MM.1S (cell line): ENCODE data around the gene HDX.

Experiments
- DNase-seq: peaks from one replicate; pipeline ENCODE4 v3.0.0-alpha.2; 2015
- H2AFZ ChIP-seq: fragments of 300-600 bp; sonication (generic); 2 replicates; pipeline ENCODE4 v1.6.0; 2016; ENCODE audit warnings: antibody characterized with exemption, low read length
- H3F3A ChIP-seq: fragments of 300-600 bp; sonication (generic); 2 replicates; pipeline ENCODE4 v1.6.1; 2016; ENCODE audit warnings: mild to moderate bottlenecking, antibody characterized with exemption, low read length, moderate library complexity, mixed read lengths; ENCODE audit not compliant: insufficient read depth
- H3K27ac ChIP-seq: fragments of 300-600 bp; sonication (generic); 2 replicates; pipeline ENCODE4 v1.5.1; 2016; ENCODE audit warnings: mild to moderate bottlenecking, low read length
- H3K27me3 ChIP-seq: fragments of 300-600 bp; sonication (generic); replicated peaks from 2 replicates; pipeline ENCODE4 v1.6.0; 2016; ENCODE audit warnings: low read length; ENCODE audit not compliant: insufficient read depth
- H3K36me3 ChIP-seq: fragments of 300-600 bp; sonication (generic); replicated peaks from 2 replicates; pipeline ENCODE4 v1.6.1; 2016; ENCODE audit warnings: mild to moderate bottlenecking, low read length, mixed read lengths; ENCODE audit not compliant: insufficient read depth
- H3K4me1 ChIP-seq: fragments of 300-600 bp; sonication (generic); 2 replicates; pipeline ENCODE4 v1.6.1; 2016; ENCODE audit warnings: low read length, mixed read lengths
- H3K4me2 ChIP-seq: fragments of 300-600 bp; sonication (generic); 2 replicates; pipeline ENCODE4 v1.6.0; 2016; ENCODE audit warnings: low read depth, low read length
- H3K4me3 ChIP-seq: fragments of 300-600 bp; sonication (generic); 2 replicates; pipeline ENCODE4 v1.5.1; 2016; ENCODE audit warnings: low read length, mixed read lengths
- H3K79me2 ChIP-seq: fragments of 300-600 bp; sonication (generic); 2 replicates; pipeline ENCODE4 v1.6.1; 2016; ENCODE audit warnings: mixed run types, low read length, mixed read lengths
- H3K9ac ChIP-seq: fragments of 300-600 bp; sonication (generic); 2 replicates; pipeline ENCODE4 v1.6.1; 2016; ENCODE audit warnings: low read length, mixed read lengths
- H3K9me2 ChIP-seq: fragments of 300-600 bp; sonication (generic); replicated peaks from 2 replicates; pipeline ENCODE4 v1.6.1; 2016; ENCODE audit warnings: mild to moderate bottlenecking, low read length, mixed read lengths; ENCODE audit not compliant: insufficient read depth
- H3K9me3 ChIP-seq: fragments of 300-600 bp; sonication (generic); replicated peaks from 2 replicates; pipeline ENCODE4 v1.6.1; 2016; ENCODE audit warnings: mild to moderate bottlenecking, low read length, mixed read lengths; ENCODE audit not compliant: insufficient read depth
- H4K20me1 ChIP-seq: fragments of 300-600 bp; sonication (generic); 2 replicates; pipeline ENCODE4 v1.6.1; 2016; ENCODE audit warnings: mild to moderate bottlenecking, low read length, moderate library complexity, mixed read lengths; ENCODE audit not compliant: insufficient read depth
- CTCF ChIP-seq: fragments of 300-600 bp; sonication (generic); IDR thresholded peaks from 2 replicates; pipeline ENCODE4 v1.5.1; 2016; ENCODE audit warnings: antibody characterized with exemption, low read length, mixed read lengths
- EZH2 ChIP-seq: fragments of 300-600 bp; sonication (generic); optimal IDR thresholded peaks from 2 replicates; pipeline ENCODE3; 2017; ENCODE audit warnings: low read depth, mild to moderate bottlenecking, antibody characterized with exemption, low read length, mixed read lengths
- EZH2phosphoT487 ChIP-seq: fragments of 300-600 bp; sonication (generic); IDR thresholded peaks from 2 replicates; pipeline ENCODE4 v1.6.1; 2018; ENCODE audit warnings: antibody characterized with exemption, low read length

The HDX gene

GRCh38 chrX:84487365-84488353, 14.6 kb downstream of the HDX start:
- H3K9ac ChIP-seq: no peak overlapping the region
- H3K9me3 ChIP-seq: no peaks in the 10 kb centered on the region
- peak; percentile 57 for DNase-seq
- H4K20me1 ChIP-seq: no peaks in the 10 kb centered on the region
- peaks cover 8% of the 10 kb centered on the region for H3K4me1 ChIP-seq
- H3K27ac ChIP-seq: peak overlapping the region; percentile 53; the same call in 1 of the 2 replicates
- H3K36me3 ChIP-seq: no peaks in the 10 kb centered on the region
- H3F3A ChIP-seq: peaks cover 10% of the 10 kb centered on the region
- peak overlapping the region; percentile 71 for H3K4me2 ChIP-seq
- H2AFZ ChIP-seq: peak overlapping the region; percentile 44; the same call in 1 of the 2 replicates
- H3K79me2 ChIP-seq: no peaks in the 10 kb centered on the region
- H3K9me2 ChIP-seq: no peaks in the 10 kb centered on the region
- H3K4me3 ChIP-seq: 0 out of 2 replicates have a peak overlapping the region, but pooled peaks have one; percentile 22
- H3K27me3 ChIP-seq: no peaks in the 10 kb centered on the region
- TF ChIP-seq EZH2: no peak

GRCh38 chrX:84479086-84479485, 23.2 kb downstream of the HDX start:
- Histone ChIP-seq H3K79me2 (no peaks in the 10 kb centered on the region), H3K36me3 (no peaks in the 10 kb centered on the region), H3F3A (no peaks in the 10 kb centered on the region), H3K4me1 (no peaks in the 10 kb centered on the region), H3K9me3 (no peaks in the 10 kb centered on the region), H3K4me2 (no peak overlapping the region), H2AFZ (no peak overlapping the region), H3K9me2 (no peaks in the 10 kb centered on the region), H3K27me3 (no peaks in the 10 kb centered on the region), H3K9ac (no peak overlapping the region), H3K4me3 (no peak overlapping the region), H4K20me1 (no peaks in the 10 kb centered on the region), H3K27ac (no peak overlapping the region)
- DNase-seq: no peak
- TF ChIP-seq EZH2 (no peak), EZH2phosphoT487 (no peak), CTCF (no peak)

- Histone ChIP-seq H3K4me1 (no peaks in the 10 kb centered on the region), H3K9me2 (no peaks in the 10 kb centered on the region)
- no peak for TF ChIP-seq EZH2phosphoT487
- no peak for TF ChIP-seq CTCF
- no peak for TF ChIP-seq EZH2
These were observed 25.1 kb downstream of the HDX start for GRCh38 chrX:84477114-84477513.

GRCh38 chrX:84475596-84475995, 26.7 kb downstream of the HDX start:
- TF ChIP-seq EZH2: no peak
- TF ChIP-seq CTCF: no peak
- TF ChIP-seq EZH2phosphoT487: no peak
- no peak overlapping the region for H3K4me3 ChIP-seq

More at GRCh38 chrX:84477114-84477513, 25.1 kb downstream of the HDX start:
- no peaks in the 10 kb centered on the region for H3K9me3 ChIP-seq
- no peaks in the 10 kb centered on the region for H3K27me3 ChIP-seq
- no peaks in the 10 kb centered on the region for H3K79me2 ChIP-seq
- no peak overlapping the region for H3K27ac ChIP-seq
- no peak overlapping the region for H3K4me2 ChIP-seq
- H3K9ac ChIP-seq: no peak overlapping the region
- DNase-seq: no peak
- no peak overlapping the region for H3K4me3 ChIP-seq
- H3F3A ChIP-seq: no peaks in the 10 kb centered on the region
- no peaks in the 10 kb centered on the region for H4K20me1 ChIP-seq
- no peaks in the 10 kb centered on the region for H3K36me3 ChIP-seq
- H2AFZ ChIP-seq: no peak overlapping the region

More at GRCh38 chrX:84475596-84475995, 26.7 kb downstream of the HDX start:
- no peak for DNase-seq
- no peak overlapping the region for H3K9ac ChIP-seq
- no peak overlapping the region for H3K4me2 ChIP-seq
- H3K9me3 ChIP-seq: no peaks in the 10 kb centered on the region
- H3K79me2 ChIP-seq: no peaks in the 10 kb centered on the region
- H3K27me3 ChIP-seq: no peaks in the 10 kb centered on the region
- H2AFZ ChIP-seq: no peak overlapping the region
- H3K4me1 ChIP-seq: no peaks in the 10 kb centered on the region
- H3K36me3 ChIP-seq: no peaks in the 10 kb centered on the region
- no peaks in the 10 kb centered on the region for H3F3A ChIP-seq
- H3K27ac ChIP-seq: no peak overlapping the region
- H4K20me1 ChIP-seq: no peaks in the 10 kb centered on the region
- no peaks in the 10 kb centered on the region for H3K9me2 ChIP-seq
